ENCODE measurements around the gene TM9SF2. TPM values are rescaled to one million over a fixed set of nuclear protein-coding genes. Genes with fewer than 3 reads are reported as not detected.

The TM9SF2 gene
- total RNA-seq, 1 donor from 2014 or later = 118 TPM

Other genes starting within 250 kb of the TM9SF2 start
- gene GPR18, start 243.1 kb upstream of the TM9SF2 start, total RNA-seq = 0.59 and 1.8 TPM in 2 replicates
- 4.9 and 5.6 TPM in 2 replicates for gene GPR183, start 194.1 kb upstream of the TM9SF2 start, total RNA-seq
- gene CLYBL, start 105.2 kb downstream of the TM9SF2 start, total RNA-seq = 3.2 and 3.6 TPM in 2 replicates

Data from astrocyte (in vitro differentiated cells and primary cell).